Measurements from ENCODE around the gene RPGR.

RPGR gene, protein sequence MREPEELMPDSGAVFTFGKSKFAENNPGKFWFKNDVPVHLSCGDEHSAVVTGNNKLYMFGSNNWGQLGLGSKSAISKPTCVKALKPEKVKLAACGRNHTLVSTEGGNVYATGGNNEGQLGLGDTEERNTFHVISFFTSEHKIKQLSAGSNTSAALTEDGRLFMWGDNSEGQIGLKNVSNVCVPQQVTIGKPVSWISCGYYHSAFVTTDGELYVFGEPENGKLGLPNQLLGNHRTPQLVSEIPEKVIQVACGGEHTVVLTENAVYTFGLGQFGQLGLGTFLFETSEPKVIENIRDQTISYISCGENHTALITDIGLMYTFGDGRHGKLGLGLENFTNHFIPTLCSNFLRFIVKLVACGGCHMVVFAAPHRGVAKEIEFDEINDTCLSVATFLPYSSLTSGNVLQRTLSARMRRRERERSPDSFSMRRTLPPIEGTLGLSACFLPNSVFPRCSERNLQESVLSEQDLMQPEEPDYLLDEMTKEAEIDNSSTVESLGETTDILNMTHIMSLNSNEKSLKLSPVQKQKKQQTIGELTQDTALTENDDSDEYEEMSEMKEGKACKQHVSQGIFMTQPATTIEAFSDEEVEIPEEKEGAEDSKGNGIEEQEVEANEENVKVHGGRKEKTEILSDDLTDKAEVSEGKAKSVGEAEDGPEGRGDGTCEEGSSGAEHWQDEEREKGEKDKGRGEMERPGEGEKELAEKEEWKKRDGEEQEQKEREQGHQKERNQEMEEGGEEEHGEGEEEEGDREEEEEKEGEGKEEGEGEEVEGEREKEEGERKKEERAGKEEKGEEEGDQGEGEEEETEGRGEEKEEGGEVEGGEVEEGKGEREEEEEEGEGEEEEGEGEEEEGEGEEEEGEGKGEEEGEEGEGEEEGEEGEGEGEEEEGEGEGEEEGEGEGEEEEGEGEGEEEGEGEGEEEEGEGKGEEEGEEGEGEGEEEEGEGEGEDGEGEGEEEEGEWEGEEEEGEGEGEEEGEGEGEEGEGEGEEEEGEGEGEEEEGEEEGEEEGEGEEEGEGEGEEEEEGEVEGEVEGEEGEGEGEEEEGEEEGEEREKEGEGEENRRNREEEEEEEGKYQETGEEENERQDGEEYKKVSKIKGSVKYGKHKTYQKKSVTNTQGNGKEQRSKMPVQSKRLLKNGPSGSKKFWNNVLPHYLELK

DNA sequence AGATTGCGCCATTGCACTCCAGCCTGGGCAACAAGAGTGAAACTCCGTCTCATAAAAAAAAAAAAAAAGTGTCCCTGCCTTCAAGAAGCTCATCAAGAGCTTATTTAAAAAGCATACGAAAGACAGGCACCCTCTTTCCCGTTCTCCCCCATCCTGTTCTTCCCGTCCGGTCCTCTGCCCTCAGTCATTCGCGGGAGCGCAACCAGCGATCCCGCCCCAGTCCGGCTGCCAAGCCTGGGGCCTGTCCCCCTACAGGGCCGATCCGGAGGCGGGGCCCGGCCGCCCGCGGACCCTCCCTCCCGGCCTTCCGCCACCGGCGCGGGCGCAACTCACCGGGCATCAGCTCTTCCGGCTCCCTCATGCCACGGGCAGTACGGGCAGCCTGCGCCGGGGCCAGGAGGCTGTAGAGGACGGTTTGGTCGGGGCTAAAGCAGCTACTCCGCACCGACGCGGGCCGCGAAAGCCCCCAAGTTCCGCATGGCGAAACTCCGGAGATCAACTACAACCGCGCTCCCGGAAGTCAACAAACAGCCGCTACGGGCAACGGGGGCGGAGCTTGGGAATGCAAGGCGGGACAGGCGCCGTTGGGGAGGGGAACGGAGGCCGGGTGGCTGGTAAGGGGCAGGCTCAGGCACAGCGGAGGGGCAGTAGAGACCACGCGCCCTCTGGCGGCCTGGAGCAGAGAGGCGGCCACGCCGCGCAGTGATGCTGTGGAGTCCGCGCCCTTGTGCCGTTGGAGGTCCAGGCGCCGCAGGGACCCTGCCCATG, at the start of gene RPGR:
Gene RPGR, minus strand, starts transcription at position 503 of the 768 bp plus-strand sequence. Its CDS starts 142 bp downstream, at position 361.
- H3K4me3 ChIP-seq (replicated peaks; ENCODE audit: low read depth, low read length), result peak within 1 kb of the TSS; percentile 68
- TF ChIP-seq, protein P1, sequence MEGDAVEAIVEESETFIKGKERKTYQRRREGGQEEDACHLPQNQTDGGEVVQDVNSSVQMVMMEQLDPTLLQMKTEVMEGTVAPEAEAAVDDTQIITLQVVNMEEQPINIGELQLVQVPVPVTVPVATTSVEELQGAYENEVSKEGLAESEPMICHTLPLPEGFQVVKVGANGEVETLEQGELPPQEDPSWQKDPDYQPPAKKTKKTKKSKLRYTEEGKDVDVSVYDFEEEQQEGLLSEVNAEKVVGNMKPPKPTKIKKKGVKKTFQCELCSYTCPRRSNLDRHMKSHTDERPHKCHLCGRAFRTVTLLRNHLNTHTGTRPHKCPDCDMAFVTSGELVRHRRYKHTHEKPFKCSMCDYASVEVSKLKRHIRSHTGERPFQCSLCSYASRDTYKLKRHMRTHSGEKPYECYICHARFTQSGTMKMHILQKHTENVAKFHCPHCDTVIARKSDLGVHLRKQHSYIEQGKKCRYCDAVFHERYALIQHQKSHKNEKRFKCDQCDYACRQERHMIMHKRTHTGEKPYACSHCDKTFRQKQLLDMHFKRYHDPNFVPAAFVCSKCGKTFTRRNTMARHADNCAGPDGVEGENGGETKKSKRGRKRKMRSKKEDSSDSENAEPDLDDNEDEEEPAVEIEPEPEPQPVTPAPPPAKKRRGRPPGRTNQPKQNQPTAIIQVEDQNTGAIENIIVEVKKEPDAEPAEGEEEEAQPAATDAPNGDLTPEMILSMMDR (IDR thresholded peaks at IDR 0.05; ENCODE audit: low read length, missing control alignments), result peak; percentile 66
- peak; percentile 95 for DNase-seq (ENCODE audit: low read depth)

DNA sequence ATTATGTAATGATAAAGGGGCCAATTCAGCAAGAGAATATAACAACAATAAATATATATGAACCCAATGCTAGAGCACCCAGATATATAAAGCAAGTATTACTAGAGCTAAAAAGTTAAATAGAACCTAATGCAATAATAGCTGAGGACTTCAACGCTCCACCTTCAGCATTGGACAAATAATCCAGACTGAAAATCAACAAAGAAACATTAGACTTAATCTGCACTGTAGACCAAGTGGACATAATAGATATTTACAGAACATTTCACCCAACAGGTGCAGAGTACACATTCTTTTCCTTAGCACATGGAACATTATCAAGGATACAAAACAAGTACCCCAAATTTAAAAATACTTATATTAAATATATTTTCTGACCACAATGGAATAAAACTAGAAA, 49.4 kb upstream of the RPGR start:
- TF ChIP-seq, protein P1 (IDR thresholded peaks at IDR 0.05; ENCODE audit: low read length, missing control alignments), result no peak
- H3K4me3 ChIP-seq (replicated peaks; ENCODE audit: low read depth, low read length), result no peak overlapping the region
- DNase-seq (ENCODE audit: low read depth), result no peak

DNA sequence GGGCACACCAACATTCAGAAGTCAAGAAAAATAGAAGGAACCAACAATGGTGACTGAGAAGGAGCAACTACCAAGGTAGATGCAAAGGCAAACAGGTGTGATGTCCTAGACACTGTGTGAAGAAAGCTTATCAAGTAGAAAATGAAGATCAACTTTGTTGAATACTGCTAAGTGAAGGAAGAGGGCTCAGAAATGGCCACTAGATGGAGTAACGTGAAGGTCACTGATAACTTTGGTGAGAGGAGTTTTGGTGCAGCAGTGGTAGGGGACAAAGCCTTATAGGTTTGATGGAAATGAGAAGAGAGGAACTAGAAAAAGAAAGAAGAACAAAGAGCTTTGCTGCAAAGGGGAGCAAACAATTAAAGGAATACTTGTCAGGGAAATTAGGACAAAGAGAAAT, 48.6 kb upstream of the RPGR start:
- TF ChIP-seq, protein P1 (IDR thresholded peaks at IDR 0.05; ENCODE audit: low read length, missing control alignments), result peak; percentile 57
- H3K4me3 ChIP-seq (replicated peaks; ENCODE audit: low read depth, low read length), result no peak overlapping the region
- peak; percentile 22 for DNase-seq (ENCODE audit: low read depth)

DNA sequence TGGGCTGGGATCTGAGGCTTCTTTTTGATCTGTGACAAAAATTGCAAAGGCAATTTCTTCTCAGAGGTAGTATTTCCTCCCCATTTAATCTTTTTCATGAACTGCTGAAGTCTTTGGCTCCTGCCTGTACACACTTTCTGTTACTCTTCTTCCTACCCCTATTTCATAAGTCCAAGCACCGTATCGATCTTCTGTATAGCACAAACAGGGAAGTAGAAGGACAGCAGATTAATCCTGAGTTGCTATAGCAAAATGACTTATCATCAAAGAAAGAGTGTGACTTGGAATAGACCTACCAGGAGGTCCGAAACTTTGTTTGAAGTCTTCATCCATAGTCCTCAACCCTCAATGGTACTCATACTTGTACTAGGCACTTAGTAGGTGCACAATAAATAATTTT, 47.1 kb upstream of the RPGR start:
- DNase-seq (ENCODE audit: low read depth), result no peak
- no peak overlapping the region for H3K4me3 ChIP-seq (replicated peaks; ENCODE audit: low read depth, low read length)
- TF ChIP-seq, protein P1 (IDR thresholded peaks at IDR 0.05; ENCODE audit: low read length, missing control alignments), result no peak

DNA sequence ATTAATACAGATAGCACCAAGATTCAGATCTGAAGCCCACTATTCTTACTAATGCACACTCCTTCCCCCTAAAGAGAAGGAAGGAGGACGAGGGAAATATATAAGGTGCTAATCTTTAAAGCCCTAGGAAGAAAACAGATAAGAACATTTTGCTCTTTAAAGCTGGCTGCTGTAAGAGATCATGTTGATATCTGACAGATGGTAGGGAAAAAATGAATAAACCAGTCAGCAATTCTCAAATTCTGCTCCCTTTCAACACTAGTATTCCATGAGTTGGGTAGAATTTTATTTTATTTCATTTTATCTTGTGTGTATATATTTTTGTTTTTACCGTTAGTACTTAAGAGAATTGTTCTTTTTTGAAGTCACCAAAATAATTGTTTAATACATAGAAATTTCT, 44.3 kb upstream of the RPGR start:
- DNase-seq (ENCODE audit: low read depth), result no peak
- TF ChIP-seq, protein P1 (IDR thresholded peaks at IDR 0.05; ENCODE audit: low read length, missing control alignments), result no peak
- H3K4me3 ChIP-seq (replicated peaks; ENCODE audit: low read depth, low read length), result no peak overlapping the region

DNA sequence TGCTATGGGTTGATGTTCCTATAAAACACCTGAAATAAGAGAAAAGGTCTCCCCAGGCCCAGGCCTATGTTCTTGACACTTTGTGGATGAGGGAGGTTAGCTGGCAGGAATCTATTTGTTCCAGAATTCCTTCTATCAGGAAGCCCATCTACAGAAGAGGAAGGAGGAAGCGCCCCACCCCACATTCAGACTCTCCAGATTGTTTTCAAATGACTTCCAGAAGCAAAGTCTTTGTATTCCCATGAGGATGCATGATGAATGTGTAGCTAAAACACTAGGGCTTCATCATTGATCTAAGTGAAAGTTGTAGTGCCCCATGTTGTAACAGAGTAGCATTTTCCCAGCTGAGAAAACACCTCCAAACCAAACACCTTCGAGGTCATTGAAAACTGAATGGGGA, 41.5 kb upstream of the RPGR start:
- DNase-seq (ENCODE audit: low read depth), result no peak
- H3K4me3 ChIP-seq (replicated peaks; ENCODE audit: low read depth, low read length), result no peak overlapping the region
- TF ChIP-seq, protein P1 (IDR thresholded peaks at IDR 0.05; ENCODE audit: low read length, missing control alignments), result no peak

Measured in fibroblast of pulmonary artery (primary cell).